ENCODE results near the gene RIT1.

DNA sequence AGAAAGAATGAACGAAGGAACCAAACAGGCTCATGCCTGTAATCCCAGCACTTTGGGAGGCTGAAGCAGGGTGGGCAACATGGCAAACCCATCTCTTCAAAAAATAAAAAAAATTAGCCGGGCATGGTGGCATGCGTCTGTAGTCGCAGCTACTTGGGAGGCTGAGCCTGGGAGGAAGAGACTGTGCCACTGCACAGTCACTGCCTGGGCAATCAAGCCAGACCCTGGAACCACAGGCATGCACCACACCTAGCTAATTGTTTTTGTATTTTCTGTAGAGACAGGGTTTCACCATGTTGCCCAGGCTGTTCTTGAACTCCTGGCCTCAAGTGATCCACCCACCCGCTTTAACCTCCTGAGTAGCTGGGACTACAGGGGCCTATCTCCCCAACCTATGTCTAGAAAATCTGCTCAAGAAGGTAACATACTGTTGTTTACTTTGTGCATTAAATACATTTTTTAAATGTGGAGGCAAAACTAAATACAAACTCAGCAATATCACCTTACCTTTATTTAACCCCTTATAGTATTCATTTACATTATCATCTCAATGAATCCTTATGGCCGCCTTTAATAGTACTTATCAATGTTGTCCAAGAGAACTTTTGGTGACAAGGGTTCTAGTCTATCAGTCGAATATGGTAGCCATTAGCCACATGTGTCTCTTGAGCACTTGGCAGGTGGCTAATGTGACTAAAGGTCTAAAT lies 20.3 kb upstream of the RIT1 start:
- TF ChIP-seq, protein P1, sequence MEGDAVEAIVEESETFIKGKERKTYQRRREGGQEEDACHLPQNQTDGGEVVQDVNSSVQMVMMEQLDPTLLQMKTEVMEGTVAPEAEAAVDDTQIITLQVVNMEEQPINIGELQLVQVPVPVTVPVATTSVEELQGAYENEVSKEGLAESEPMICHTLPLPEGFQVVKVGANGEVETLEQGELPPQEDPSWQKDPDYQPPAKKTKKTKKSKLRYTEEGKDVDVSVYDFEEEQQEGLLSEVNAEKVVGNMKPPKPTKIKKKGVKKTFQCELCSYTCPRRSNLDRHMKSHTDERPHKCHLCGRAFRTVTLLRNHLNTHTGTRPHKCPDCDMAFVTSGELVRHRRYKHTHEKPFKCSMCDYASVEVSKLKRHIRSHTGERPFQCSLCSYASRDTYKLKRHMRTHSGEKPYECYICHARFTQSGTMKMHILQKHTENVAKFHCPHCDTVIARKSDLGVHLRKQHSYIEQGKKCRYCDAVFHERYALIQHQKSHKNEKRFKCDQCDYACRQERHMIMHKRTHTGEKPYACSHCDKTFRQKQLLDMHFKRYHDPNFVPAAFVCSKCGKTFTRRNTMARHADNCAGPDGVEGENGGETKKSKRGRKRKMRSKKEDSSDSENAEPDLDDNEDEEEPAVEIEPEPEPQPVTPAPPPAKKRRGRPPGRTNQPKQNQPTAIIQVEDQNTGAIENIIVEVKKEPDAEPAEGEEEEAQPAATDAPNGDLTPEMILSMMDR (IDR thresholded peaks at IDR 0.05), result no peak
- no peak for TF ChIP-seq POLR2A (IDR thresholded peaks at IDR 0.05)
